Measurements from ENCODE around the gene SERPINA4.

GRCh38 chr14:94600148-94600545, 38.9 kb downstream of the SERPINA4 start:
- no peak for TF ChIP-seq PATZ1 (CRISPR knock-in tag; IDR thresholded peaks at IDR 0.05; ENCODE audit: borderline replicate concordance)
- TF ChIP-seq, protein P1, sequence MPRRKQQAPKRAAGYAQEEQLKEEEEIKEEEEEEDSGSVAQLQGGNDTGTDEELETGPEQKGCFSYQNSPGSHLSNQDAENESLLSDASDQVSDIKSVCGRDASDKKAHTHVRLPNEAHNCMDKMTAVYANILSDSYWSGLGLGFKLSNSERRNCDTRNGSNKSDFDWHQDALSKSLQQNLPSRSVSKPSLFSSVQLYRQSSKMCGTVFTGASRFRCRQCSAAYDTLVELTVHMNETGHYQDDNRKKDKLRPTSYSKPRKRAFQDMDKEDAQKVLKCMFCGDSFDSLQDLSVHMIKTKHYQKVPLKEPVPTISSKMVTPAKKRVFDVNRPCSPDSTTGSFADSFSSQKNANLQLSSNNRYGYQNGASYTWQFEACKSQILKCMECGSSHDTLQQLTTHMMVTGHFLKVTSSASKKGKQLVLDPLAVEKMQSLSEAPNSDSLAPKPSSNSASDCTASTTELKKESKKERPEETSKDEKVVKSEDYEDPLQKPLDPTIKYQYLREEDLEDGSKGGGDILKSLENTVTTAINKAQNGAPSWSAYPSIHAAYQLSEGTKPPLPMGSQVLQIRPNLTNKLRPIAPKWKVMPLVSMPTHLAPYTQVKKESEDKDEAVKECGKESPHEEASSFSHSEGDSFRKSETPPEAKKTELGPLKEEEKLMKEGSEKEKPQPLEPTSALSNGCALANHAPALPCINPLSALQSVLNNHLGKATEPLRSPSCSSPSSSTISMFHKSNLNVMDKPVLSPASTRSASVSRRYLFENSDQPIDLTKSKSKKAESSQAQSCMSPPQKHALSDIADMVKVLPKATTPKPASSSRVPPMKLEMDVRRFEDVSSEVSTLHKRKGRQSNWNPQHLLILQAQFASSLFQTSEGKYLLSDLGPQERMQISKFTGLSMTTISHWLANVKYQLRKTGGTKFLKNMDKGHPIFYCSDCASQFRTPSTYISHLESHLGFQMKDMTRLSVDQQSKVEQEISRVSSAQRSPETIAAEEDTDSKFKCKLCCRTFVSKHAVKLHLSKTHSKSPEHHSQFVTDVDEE (CRISPR knock-in tag; IDR thresholded peaks at IDR 0.05): no peak
- TF ChIP-seq, protein P2, sequence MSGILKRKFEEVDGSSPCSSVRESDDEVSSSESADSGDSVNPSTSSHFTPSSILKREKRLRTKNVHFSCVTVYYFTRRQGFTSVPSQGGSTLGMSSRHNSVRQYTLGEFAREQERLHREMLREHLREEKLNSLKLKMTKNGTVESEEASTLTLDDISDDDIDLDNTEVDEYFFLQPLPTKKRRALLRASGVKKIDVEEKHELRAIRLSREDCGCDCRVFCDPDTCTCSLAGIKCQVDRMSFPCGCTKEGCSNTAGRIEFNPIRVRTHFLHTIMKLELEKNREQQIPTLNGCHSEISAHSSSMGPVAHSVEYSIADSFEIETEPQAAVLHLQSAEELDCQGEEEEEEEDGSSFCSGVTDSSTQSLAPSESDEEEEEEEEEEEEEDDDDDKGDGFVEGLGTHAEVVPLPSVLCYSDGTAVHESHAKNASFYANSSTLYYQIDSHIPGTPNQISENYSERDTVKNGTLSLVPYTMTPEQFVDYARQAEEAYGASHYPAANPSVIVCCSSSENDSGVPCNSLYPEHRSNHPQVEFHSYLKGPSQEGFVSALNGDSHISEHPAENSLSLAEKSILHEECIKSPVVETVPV (CRISPR knock-in tag; IDR thresholded peaks at IDR 0.05): no peak
- no peak for TF ChIP-seq ZNF565 (CRISPR knock-in tag; conservative IDR thresholded peaks at IDR 0.05; ENCODE audit: low read depth)
- TF ChIP-seq SNAI2 (CRISPR knock-in tag; IDR thresholded peaks at IDR 0.05): no peak
- no peak for TF ChIP-seq ZNF70 (CRISPR knock-in tag; IDR thresholded peaks at IDR 0.05)
- no peak for TF ChIP-seq ZFP3 (CRISPR knock-in tag; IDR thresholded peaks at IDR 0.05)
- no peak for TF ChIP-seq ESRRG (CRISPR knock-in tag; IDR thresholded peaks at IDR 0.05)
- TF ChIP-seq TOX (CRISPR knock-in tag; IDR thresholded peaks at IDR 0.05; ENCODE audit: borderline replicate concordance): no peak
- no peak for TF ChIP-seq ARNTL (CRISPR knock-in tag; IDR thresholded peaks at IDR 0.05; ENCODE audit: borderline replicate concordance, low read depth)
- no peak for TF ChIP-seq CSDC2 (CRISPR knock-in tag; IDR thresholded peaks at IDR 0.05)
- TF ChIP-seq TCF4 (CRISPR knock-in tag; IDR thresholded peaks at IDR 0.05; ENCODE audit: borderline replicate concordance): no peak
- TF ChIP-seq RARB (CRISPR knock-in tag; IDR thresholded peaks at IDR 0.05): no peak
